ENCODE results near the gene EIF5.

DNA sequence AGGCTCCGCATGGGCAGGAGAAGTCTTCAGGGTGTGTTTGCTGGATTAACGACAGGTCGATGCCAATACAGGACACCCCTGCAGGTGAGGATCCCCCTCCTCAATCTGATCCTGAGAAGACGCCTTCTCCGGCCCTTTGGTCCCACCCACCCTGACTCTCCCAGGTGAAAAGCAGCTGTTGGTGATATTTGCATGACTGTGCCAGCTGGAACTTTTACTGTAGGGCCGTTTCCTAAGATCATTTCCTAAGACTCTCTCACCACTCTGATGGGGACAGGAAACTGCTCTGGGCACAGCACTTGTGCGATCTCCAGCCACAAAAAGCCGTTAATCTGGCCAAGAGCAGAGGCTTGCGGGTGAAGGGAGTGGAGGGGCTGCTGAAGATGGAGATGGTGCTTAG lies 16.8 kb upstream of the EIF5 start:
- TF ChIP-seq, protein P1, sequence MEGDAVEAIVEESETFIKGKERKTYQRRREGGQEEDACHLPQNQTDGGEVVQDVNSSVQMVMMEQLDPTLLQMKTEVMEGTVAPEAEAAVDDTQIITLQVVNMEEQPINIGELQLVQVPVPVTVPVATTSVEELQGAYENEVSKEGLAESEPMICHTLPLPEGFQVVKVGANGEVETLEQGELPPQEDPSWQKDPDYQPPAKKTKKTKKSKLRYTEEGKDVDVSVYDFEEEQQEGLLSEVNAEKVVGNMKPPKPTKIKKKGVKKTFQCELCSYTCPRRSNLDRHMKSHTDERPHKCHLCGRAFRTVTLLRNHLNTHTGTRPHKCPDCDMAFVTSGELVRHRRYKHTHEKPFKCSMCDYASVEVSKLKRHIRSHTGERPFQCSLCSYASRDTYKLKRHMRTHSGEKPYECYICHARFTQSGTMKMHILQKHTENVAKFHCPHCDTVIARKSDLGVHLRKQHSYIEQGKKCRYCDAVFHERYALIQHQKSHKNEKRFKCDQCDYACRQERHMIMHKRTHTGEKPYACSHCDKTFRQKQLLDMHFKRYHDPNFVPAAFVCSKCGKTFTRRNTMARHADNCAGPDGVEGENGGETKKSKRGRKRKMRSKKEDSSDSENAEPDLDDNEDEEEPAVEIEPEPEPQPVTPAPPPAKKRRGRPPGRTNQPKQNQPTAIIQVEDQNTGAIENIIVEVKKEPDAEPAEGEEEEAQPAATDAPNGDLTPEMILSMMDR (conservative IDR thresholded peaks at IDR 0.05; ENCODE audit: low read depth, low read length) = no peak
- TF ChIP-seq POLR2A (IDR thresholded peaks at IDR 0.05; ENCODE audit: low read depth, low read length) (no peak), RFX5 (IDR thresholded peaks at IDR 0.05; ENCODE audit: low read depth, low read length) (no peak), MAZ (IDR thresholded peaks at IDR 0.05; ENCODE audit: borderline replicate concordance, low read depth, low read length) (no peak), RCOR1 (IDR thresholded peaks at IDR 0.05; ENCODE audit: insufficient replicate concordance, low read length) (no peak), NFE2L2 (IDR thresholded peaks at IDR 0.05; ENCODE audit: low read depth, low read length) (no peak)
- TF ChIP-seq, protein P2, sequence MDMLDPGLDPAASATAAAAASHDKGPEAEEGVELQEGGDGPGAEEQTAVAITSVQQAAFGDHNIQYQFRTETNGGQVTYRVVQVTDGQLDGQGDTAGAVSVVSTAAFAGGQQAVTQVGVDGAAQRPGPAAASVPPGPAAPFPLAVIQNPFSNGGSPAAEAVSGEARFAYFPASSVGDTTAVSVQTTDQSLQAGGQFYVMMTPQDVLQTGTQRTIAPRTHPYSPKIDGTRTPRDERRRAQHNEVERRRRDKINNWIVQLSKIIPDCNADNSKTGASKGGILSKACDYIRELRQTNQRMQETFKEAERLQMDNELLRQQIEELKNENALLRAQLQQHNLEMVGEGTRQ (IDR thresholded peaks at IDR 0.05; ENCODE audit: low read depth, low read length) = no peak
